Activated T-helper 1 cell treated with anti-CD3 and anti-CD28 coated beads, Interleukin-2, amount 50 U/mL, for 16 hours (primary cell): ENCODE data around the gene CRY1.
A peak's percentile ranks its signal among the peaks of the same experiment; 100 is the strongest.

ENCODE experiments used
- DNase-seq, 2 donors: peaks; one replicate each; pipeline ENCODE4 v3.0.0-alpha.2; 2020; ENCODE audit warnings: low read depth in 1 of 2, low spot score in 1 of 2

The CRY1 gene

DNA sequence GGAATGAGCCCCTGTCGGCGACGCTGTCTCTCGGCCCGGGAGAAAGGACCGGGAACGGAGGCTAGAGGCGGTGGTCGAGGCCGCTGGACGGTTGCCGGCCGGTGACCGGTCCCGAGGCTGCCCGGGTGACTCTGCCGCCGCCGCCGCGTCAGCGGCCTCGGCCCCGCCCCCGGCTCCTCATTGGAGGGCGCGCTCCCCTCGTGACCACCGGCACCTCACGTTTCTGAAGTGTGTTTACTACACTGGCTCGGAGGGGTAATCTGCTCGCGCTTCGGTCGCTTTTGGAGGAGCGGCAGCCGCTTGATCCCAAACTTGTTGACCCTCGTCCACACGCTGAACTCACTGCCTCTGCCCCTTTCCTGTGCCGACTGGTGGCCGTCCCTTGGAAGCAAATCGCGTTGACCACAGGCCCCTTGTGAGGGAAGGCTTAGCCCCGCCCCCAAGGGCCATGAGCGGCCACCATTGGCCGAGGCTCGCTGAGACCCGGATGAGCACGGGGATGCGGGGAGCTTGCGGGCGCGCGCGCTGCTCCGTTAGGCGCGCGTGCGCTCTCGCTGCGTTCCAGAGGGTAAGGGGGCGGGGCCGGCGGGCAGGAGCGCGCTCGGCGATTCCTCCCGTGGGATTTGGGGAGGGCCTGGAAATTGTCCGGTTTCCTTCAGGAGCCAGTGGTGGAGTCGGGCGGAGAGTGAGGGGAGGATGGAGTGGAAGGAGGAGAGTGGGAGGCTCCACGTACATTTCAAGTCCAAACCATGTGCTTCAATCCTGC, at the start of gene CRY1:
CRY1 (minus strand) TSS at position 133 of the 766 bp plus-strand sequence. CDS start 588 bp downstream, outside the sequence.
- DNase-seq: peak; percentile 82 to 88

DNA sequence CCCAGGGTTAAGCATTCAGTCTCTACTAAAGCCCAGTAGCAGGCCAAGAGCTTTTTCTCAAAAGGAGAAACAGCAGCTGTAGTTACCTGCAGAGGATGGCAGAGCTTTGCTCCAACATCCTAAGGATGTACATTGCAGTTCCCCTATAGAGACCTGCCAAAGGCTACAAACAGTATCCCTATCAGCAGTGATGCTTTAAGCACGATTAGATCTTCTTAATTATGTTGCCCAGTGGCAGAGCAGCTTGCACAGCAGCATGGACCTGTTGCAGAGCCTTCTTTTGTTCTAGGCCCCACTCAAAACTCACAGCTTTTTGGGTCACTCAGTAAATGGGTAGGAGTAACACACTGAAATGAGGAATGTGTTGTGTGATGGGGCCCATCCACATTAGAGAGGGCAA, 46.4 kb upstream of the CRY1 start:
- DNase-seq: no peak

DNA sequence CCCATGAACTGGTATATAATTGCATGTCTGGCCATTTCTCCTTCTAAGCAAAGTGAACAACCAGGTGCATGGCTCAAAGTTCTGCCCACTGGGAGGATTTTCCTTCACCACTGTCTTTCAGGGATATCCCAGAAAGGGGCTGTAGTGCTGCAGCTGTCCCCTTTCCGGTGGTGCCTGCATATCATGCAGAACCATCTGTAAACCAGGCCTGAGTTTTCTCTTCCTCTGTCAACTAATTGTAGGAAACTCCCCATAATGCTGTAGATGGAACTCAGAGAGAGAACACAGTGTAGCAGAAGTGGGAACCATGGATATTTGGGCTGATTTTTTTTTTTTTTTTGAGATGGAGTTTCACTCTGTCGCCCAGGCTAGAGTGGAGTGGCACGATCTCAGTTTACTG, 45.6 kb upstream of the CRY1 start:
- DNase-seq: no peak

DNA sequence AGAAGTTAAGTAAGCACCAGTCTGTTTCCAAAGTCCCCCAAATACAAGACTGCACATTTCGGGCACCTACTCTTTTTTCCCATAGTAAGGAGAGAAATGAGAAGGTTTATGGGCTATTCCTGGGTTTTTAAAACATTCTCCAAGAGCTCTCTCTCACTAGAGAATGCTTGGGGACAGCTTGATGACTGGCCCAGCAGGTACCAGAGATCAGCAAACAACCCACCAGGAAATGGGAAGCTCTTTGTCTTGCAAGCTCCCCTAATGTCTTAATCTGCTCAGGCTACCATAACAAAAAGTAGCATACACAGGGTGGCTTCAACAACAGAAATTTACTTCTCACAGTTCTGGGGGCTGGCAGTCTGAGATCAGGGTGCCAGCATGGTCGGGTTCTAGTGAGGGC, 41.8 kb upstream of the CRY1 start:
- no peak for DNase-seq

DNA sequence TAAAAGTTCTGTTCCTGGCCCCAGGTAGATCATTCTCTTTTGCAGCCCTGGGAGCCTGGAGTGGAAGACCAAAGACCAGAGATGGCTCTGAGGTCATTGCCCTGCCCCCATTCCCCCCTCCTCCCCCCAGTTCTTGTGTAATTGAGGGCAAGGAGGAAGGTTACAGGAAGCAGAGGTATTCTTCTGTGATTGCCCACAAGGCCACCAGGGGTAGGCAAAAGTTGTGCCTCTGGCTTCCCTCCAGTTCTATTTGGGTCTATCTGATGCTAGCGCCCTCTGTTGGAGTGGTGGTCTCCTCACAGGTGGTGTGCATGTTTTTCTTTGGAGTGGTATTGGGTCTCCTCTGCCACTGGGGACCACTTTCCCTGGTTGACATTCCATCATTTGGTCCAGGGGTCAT, 41.2 kb upstream of the CRY1 start:
- peak in 1 of 2 donors; percentile 1 for DNase-seq

DNA sequence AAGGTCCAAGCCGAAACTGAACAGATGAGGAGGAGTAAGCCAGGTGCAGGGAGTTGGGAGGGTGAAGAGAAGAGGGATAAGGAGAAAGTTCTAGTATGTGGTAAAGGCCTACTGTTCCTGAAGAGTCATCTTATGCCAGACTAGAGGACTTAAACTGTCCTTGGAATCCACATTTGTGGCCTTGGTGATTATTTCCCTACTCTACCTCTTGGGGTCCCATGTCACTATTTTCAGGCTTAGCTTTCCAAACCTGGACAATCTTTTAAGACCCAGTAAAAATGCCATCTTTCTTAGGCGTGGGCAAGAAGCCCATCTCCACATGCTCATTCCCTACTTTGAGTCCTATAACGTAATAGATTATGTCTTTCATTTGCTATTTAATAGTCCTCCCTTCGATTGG, 40.1 kb upstream of the CRY1 start:
- DNase-seq: no peak

DNA sequence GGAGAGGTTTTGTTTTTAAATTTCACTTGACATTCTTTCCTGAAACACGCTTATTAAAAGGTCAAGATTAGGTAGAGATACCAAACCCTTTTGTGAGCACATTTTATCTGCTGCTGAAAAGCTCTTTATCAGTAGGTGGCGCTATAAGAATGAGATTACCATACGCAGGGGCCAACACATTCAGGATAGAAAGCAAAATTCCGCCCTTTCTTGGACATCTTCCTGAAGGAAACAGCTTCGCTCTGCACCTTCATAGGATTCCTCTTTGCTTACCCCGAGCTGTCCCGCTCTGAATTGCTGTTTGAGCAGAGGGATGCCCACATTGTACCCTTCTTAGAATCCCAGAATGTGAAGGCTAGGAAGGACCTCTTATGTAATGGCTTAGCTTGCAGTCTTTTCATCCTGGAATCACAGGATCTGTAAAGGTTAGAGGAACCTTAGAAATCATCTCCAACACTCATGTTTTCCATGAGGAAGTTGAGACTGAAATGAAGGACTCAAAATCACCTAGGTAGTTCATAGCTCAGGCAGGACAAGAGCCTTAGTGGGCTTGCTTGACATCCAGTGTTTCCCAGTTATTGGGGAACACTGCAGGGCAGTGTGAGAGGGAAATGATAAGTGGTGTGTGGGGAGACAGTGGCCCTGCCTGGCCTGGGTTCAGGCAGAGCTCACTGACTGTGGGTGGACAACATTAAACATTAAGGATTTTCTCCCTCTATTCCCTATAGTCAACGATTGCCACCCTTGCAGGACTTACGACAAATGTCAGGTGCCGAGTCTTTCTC, 38.7 kb upstream of the CRY1 start:
- no peak for DNase-seq

DNA sequence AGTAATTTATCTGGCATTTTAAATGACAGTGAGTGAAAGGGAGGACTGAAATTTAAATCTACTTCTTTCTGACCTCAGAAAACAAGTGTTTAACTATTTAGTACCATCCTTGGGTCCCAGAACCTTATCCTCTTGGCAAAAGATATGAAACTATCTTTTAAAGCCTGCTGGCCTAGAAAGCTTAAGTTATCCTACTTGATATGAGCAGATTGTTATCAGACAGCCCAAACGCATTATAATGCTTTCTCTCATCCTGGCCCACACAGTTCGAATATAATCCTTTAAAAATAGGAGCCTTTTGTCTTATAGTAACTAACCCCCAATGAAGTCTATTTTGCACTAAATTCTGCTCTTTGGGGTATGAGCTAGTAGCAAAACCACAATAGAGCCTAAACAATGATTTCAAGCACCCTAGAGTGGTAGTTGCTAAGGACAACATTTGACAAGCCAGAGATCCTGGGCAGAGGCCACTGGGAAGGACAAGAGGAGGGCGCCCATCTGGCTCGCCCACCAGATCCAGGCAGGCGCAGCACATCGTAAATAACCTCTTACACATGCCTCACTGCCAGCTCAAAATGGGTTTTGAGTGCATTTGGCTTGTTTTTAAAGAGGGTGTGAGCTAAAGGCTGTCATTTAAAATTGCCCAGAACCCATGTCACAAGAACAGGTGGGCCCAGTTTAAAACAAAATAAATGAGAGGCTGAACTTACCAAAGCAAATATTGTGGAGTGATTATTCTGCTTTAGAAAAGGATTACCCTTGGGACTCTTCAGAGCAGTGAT, 37.7 kb upstream of the CRY1 start:
- DNase-seq: no peak

DNA sequence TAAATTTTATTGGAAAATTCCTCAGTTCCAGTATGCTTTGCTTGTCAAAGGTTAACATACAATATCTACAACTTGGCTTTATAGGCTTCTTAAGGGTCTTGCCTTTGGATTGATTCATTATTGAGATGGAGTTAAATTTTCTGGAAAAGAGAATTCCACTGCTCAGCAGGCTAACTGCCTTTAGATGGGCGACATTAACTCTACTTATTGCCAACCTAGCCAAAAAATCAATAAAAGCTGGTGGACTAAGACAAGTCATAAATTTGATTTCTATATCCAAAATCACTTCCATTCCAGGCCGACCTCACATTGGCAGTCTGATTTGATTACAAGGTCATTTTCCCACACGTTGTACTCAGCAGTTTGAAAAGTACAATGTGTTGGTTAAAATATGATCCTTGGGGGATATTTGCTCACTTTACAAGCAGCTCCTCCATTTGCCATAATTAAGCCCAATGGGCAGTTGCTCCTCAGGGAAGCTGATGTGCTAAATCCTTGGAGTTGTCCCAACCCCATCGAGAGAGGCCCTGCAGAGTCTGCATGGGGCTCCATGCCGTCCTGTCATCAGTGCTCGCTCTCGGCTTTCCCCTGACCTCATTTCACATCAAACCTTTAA, 36.1 kb upstream of the CRY1 start:
- no peak for DNase-seq

DNA sequence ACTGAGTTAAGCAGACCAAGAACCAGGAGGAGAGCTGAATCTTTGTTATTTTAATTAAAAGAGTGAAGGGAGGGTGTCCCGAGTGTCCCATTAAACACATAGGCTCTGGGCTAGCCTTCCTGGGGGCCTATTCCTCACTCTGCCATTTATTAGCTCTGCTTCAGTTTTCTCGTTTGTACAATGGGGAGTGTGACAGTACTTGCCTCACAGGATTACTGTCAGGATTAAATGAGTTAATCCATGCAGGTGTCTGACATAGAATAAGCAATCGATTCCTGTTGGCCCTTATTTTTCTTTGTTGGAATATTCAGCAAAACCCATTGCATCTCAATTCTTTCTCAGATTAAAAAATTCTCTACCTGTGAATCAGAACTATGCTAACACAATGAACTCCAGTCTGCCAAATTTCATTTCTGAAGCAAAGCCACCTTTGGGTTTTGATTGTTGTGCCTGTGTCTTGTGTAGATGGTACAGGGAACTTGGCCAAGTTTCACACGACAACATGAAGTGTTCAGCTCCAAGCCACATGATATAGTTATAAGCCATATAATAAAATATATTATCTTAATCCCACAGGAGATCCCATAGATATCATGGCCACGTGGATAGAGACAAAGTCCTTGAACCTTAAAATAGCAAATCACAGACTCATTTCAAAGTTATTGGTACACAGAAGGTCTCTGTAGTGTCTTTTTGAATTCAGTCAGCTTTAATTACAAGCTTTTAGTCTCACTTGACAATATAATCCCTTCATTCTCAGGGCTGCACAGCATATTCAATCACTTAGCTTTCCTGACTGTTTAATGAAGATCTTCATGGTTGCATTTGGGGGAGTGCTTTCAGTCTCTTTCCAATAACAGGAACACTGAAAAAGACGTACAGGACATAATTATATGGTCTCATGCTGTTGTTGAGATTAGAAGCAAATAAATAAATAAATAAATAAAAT, 34.4 kb upstream of the CRY1 start:
- no peak for DNase-seq

DNA sequence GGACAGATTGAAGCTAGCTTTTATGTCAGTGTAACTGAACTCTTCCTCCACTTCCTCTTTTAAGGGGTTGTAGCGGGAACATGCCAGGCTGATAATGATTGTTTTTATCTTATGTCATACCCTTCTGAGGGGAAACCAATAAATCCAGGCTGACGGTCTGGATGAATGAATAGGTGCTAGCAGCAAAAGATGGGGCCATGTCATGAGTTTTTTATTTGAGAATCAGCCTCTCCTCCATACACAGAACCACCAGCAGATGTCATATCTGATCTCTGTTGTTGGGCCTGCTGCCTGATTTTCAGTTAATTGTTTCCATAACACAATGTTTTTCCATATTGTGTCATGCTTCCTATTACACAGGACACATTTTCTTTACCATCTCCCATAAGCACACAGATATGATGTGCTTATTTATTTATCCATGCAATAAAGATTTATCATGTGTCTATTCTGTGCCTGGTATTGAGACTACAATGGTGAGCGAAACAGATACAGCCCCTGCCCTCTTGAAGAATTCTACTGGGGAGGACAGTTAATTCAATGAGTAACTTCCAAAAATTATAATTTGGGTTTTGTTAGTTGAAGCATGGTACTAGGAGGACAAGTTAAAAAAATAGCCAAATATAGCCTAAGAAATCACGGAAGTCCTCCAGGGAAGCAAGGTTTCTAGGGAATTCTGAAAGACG, 33.6 kb upstream of the CRY1 start:
- no peak for DNase-seq

DNA sequence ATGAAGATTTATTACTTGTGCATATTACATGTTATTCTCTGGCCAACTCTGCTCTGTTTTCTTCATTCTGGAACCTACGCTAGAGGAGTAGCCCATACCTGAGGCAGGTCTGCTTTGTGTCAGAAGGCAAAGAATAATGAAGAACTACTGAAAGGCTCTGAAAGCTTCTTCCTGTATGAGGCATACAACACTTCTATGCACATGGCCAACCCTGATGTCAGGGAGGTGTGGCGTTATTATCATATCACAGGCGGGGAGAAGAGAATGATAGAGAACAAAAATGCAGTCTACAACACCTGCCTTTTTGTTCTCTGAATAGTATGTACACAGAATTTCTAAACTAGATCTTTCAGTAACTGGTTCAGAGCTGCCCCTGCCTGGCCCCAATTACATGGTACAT, 32.5 kb upstream of the CRY1 start:
- no peak for DNase-seq

DNA sequence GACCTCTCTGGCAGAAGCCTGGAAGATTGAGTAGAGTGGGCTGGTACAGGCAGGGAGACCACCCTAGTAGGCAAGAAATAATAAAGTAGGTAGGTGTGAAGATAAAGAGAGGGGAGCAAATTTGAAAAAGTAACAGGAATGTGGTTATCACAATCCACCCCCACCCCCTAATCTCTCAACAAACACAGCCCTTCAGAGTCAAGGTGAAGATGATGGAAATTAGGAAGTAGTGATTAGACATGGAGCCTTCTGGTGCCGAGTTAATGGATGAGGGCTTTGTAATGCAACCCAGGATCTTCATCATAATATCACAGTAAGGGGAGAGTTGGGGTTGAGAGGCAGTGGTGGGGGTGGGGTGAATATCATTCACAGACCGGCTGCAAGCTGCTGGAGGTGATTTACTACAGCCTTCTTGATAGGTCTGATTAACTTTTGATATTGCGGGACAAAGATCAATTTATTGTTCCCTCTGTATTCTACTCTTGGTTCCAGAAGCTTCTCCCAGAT, 29.2 kb upstream of the CRY1 start:
- DNase-seq: no peak

DNA sequence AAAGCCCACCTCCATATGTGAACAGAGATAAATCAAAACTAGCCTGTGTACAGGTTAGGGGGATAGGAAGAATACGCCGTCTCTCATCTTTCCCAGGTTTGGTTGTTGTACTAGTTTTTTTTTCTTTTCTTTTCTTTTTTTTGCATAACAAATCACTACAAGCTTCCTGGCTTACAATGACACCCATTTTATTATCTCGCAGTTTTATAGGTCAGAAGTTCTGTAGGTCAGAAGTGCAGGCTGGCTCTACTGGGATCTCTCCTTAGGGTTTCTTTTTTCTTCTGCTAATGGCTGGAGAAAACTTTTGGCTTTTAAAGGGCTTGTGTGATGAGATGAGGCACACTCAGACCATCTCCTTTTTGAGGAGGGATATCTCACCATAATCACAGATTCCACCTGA, 25.7 kb upstream of the CRY1 start:
- no peak for DNase-seq

DNA sequence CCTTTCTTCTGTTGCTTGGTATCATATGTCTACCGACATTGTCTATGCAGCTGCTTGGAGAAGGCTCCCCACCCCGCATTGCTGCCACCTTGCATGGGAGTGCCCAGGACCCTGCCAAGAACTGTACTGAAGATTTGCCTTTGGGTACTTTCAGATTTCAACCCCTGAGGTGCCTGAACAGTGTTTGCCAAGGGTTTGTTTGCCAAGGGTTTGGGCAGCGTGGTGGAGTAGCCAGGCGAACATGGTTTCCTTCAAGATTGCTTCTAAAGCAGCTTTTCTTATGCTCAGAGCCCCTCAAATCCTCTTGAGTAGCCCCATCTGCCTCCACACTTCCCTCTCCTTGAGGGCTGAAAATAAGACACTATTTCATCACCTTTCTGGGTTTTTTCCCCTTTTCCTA, 25.3 kb upstream of the CRY1 start:
- DNase-seq: no peak

DNA sequence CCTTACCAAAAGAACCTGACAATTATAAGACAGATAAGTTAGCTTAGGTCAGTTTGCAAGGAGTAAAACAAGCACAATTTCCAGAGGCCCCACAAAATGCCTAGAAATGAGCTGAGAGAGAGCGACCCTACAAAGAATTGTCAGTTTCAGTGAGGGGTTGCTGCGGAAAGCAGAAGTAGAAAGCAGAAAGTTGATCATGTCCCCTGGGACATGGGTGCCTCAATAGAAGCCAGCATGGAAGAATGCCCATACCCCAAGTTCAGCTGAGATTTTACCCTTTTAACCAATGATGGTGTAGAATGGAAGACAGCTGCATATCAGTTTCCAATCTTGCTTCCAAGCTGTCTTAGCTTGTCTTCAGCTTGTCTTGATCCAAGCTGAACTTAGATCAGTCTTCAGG, 21.8 kb upstream of the CRY1 start:
- DNase-seq: no peak

DNA sequence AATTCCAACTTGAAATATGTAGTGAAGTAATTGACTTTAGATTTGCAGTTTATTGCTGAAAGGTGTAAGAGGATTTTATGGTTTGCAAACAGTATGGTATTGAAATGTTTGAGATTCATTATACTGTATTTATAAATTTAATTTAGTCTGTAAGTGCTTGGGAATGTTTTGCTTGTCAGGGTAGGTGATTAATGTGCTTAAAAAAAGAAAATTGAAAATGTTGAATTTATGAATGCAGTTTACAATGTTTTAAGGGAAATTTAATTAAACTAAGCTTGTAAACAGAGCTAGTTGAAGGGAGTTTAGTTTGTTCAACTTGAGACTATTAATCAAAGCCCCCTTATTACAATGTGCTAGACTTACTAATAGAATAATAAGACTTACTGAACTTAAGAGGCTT, 18.0 kb upstream of the CRY1 start:
- no peak for DNase-seq

DNA sequence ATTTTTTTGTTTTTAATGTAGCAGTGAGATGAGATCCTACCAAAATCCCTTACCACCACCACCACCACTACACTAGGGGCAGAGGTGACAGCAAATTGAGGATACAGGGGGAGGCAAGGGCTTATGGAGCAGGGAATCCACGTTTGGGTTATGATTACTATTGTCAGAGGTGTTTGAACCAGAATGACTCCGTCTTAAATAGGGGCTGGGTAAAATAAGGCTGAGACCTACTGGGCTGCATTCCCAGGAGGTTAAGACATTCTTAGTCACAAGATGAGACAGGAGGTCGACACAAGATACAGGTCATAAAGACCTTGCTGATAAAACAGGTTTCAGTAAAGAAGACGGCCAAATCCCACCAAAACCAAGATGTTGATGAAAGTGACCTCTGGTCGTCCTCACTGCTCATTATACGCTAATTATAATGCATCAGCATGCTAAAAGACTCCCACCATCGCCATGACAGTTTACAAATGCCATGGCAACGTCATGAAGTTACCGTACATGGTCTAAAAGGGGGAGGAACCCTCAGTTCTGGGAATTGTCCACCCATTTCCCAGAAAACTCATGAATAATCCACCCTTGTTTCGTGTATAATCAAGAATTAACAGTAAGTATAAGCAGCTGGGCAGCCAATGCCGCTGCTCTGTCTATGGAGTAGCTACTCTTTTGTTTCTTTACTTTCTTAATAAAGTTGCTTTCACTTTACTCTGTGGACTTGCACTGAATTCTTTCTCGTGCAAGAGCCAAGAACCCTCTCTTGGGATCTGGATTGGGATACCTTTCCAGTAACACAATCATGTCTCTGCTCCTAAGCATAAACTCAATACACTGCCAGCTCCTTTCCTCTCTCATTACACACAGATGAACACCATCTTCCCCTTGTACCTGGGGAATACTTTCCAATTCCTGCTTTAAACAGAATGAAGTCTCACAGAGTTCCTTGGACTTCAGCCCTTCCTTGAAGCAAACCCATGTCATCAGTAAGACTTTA, 16.7 kb upstream of the CRY1 start:
- no peak for DNase-seq
